GM18951 (cell line): ENCODE data around the gene SLC35A1.
"Not testable (repeated sequence)": the region's sequence is repeated elsewhere in the genome, so short reads cannot be mapped to it uniquely, and the experiment has no call there.

Experiments
- POLR2A ChIP-seq: IDR thresholded peaks from 4 replicates; pipeline ENCODE4 v1.6.1; 2011; ENCODE audit warnings: mild to moderate bottlenecking; ENCODE audit not compliant: insufficient read length, insufficient read depth; ENCODE audit errors: extremely low read depth
- in situ Hi-C: fragments of 300-500 bp; cut with MboI; formaldehyde crosslinking; loops from one replicate; pipeline ENCODE4 v1.12.0; 2022; ENCODE audit warnings: low sequenced_read_pairs, mixed read lengths, inconsistent platforms; ENCODE audit not compliant: unreplicated experiment

The SLC35A1 gene

DNA sequence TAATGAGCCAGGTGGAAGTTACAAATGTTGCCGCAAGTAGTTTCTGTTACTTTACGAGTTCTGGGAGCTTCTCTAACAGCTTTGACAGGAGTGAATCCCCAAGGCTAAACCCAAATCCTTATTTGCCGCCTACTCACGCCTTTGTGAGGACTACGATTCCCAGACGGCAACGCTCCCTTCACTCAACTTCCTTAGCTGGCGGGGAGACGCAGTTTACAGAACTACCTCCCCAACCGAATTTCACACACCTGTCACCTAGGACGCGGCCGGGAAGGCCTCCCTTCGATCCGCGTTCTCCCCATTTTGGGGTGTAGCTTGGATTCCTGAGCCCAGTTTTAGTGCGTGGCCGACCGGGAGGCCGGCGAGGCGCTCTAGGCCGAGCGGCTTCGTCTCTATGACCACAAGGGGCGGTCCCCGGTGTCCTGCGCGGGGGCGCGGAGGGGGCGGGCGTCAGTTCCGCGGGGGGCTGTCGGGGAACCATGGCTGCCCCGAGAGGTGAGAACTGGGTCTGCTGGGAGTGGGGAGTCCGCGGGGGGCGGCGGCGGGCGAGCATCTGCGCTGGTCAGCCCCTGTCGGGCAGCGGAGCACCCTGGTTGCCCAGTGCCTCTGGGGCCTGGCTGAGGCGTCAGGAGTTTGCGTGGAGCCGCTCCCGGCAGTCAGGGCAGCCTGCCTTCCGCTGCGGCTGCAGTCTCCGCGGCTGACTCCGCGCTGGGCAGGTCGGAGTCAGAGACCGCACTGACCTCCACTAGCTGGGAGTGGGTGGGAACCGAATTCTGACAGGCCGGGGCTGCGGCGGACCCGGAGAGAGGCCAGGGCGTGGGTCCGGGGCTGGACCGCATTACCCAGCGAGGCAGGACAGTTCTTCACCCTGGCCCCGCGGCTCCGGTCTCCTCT, at the start of gene SLC35A1:
Gene SLC35A1, plus strand, starts transcription at position 450 of the 894 bp plus-strand sequence. Its CDS starts 30 bp downstream, at position 480.
- TF ChIP-seq POLR2A, result peak; percentile 84
- in situ Hi-C loops, result no loop called here

GRCh38 chr6:87426789-87427188, 46.0 kb upstream of the SLC35A1 start:
- in situ Hi-C loops, result no loop called here
- no peak for TF ChIP-seq POLR2A

GRCh38 chr6:87430499-87430898, 42.3 kb upstream of the SLC35A1 start:
- in situ Hi-C loops, result no loop called here
- no peak for TF ChIP-seq POLR2A

GRCh38 chr6:87431263-87431662, 41.5 kb upstream of the SLC35A1 start:
- no peak for TF ChIP-seq POLR2A
- in situ Hi-C loops, result no loop called here

DNA sequence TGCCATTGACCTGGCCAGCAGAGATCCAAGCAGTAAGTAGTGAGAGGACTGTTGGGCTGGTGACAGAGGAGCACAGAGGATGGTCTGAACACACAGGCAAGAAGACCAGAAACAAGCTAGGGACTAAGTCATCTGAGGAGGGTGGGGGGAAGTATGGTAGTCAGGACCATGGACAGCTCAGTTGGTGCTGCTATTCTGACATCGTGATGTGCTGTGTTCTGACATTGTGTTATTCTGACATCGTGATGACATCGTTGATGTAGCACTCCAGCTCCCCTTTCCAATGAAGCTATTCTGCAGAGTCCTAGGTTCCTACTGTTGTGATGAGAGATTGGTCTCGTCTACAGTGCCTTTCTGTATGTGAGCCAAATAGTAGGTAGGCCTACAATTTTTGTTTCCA, 36.3 kb upstream of the SLC35A1 start:
- in situ Hi-C loops, result no loop called here

DNA sequence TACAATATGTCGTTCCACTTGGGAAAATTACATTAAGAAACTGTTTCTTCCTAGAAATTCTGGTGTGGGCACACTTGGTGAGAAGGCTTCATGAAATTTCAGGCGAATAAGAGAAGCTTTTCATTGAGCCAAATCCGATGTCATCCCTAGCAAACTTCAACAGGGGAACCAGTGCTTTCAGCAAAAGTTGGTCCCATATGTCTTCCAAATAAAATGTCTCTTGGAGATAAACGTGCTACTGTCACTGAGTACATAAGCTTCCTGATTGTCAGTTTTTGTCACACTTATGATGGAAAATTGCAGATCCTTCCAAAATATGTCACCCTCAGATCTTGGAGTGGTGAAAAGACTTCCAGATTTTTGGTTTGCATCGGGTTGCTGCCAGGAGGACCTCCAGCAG, 31.1 kb upstream of the SLC35A1 start:
- in situ Hi-C loops, result no loop called here
- no peak for TF ChIP-seq POLR2A

More for the DNA sequence above, 36.3 kb upstream of the SLC35A1 start:
- no peak for TF ChIP-seq POLR2A

DNA sequence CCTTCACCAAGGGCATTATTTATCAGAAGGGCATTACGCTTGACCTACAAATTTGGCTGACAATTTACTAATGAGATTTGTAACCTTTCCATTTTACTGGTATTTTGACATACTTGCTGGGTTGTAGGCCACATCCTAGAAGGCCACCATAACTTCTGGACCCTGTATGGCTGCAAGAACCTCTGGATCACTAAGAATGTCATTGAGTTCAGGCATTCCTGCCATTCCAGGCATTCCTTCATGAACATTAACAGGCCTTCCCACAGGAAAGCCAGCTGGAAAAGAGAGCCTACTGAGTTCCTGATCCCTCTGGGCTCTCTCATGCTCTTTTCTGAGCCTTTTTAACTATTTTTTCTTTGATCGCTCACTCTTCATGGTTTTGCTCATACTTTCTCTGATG, 28.4 kb upstream of the SLC35A1 start:
- TF ChIP-seq POLR2A, result no peak

GRCh38 chr6:87465051-87465450, 7.7 kb upstream of the SLC35A1 start:
- TF ChIP-seq POLR2A, result no peak
- in situ Hi-C loops, result no loop called here

More for the DNA sequence above, 28.4 kb upstream of the SLC35A1 start:
- in situ Hi-C loops, result no loop called here

GRCh38 chr6:87473419-87473903, 687 bp downstream of the SLC35A1 start:
- TF ChIP-seq POLR2A, result no peak
- in situ Hi-C loops, result no loop called here

DNA sequence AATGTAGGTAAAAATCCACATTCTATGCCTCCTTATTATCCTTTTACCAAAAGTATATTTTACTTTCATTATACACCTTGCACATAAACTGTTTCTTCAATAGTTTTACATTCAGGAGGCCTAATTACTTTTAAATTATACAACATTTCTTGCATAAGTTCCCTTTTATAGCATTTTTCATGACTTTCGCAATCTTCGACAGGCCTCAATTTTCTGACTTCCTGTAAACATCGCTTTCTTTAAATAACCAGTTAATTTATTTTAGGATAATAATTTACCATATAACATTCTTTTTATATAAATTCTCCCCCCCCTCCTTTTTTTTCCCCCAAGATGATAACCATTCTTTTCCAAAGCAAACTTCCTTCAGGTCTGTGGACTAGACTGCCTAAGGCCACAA, 9.2 kb downstream of the SLC35A1 start:
- TF ChIP-seq POLR2A, result no peak
- in situ Hi-C loops, result no loop called here

- in situ Hi-C loops, result no loop called here
- no peak for TF ChIP-seq POLR2A
These were observed 9.6 kb downstream of the SLC35A1 start for GRCh38 chr6:87482366-87482765.

- no peak for TF ChIP-seq POLR2A
- in situ Hi-C loops, result no loop called here
These were observed 11.2 kb downstream of the SLC35A1 start for GRCh38 chr6:87483929-87484328.

- in situ Hi-C loops, result no loop called here
- TF ChIP-seq POLR2A, result no peak
These were observed 11.7 kb downstream of the SLC35A1 start for GRCh38 chr6:87484491-87484890.

- in situ Hi-C loops, result no loop called here
- no peak for TF ChIP-seq POLR2A
These were observed 14.8 kb downstream of the SLC35A1 start for GRCh38 chr6:87487555-87487954.

GRCh38 chr6:87489326-87489725, 16.6 kb downstream of the SLC35A1 start:
- in situ Hi-C loops, result not testable (repeated sequence)
